CD14-positive monocyte (primary cell): ENCODE measurements around the gene ANAPC7. TPM values are rescaled to one million over a fixed set of nuclear protein-coding genes. Genes with fewer than 3 reads are reported as not detected.

ENCODE experiments used
- DNase-seq, 3 donors: peaks; one replicate each; pipeline ENCODE4 v3.0.0-alpha.2; 2011 to 2022
- H2AFZ ChIP-seq: 2 replicates; pipeline ENCODE4 v1.6.0; 2012; ENCODE audit warnings: mild to moderate bottlenecking, low read depth, low read length, inconsistent platforms; ENCODE audit not compliant: insufficient read depth, poor library complexity, severe bottlenecking
- H3K27ac ChIP-seq, 2 donors: 1 replicate in 1 of 2; 2 replicates in 1 of 2; pipeline ENCODE4 v1.5.1; 2012 to 2013; ENCODE audit warnings: low read length in 2 of 2, control low read depth in 1 of 2, inconsistent platforms in 1 of 2, low read depth in 1 of 2, mild to moderate bottlenecking in 1 of 2
- H3K27me3 ChIP-seq, 2 donors: one replicate each; pipeline versions ENCODE4 v1.6.0 to v1.6.1; 2011 to 2013; ENCODE audit warnings: low read length in 2 of 2; ENCODE audit not compliant: control insufficient read depth in 2 of 2, insufficient read depth in 2 of 2
- H3K36me3 ChIP-seq, 2 donors: replicated peaks in 1 of 2; 1 replicate in 1 of 2; 2 replicates in 1 of 2; pipeline versions ENCODE4 v1.5.1 to v1.6.1; 2012 to 2013; ENCODE audit warnings: low read length in 2 of 2, control low read depth in 1 of 2, inconsistent platforms in 1 of 2, mild to moderate bottlenecking in 1 of 2; ENCODE audit not compliant: insufficient read depth in 2 of 2, control insufficient read depth in 1 of 2
- H3K4me1 ChIP-seq, 2 donors: 1 replicate in 1 of 2; 2 replicates in 1 of 2; pipeline versions ENCODE4 v1.5.1 to v1.6.1; 2012 to 2013; ENCODE audit warnings: low read length in 2 of 2, control low read depth in 1 of 2, inconsistent platforms in 1 of 2, mild to moderate bottlenecking in 1 of 2, moderate library complexity in 1 of 2; ENCODE audit not compliant: insufficient read depth in 2 of 2, control insufficient read depth in 1 of 2
- H3K4me2 ChIP-seq: replicated peaks from 2 replicates; pipeline ENCODE3; 2012; ENCODE audit warnings: low read length, moderate library complexity, mild to moderate bottlenecking; ENCODE audit not compliant: poor library complexity, severe bottlenecking; ENCODE audit errors: extremely low read depth
- H3K4me3 ChIP-seq, 3 experiments: fragments of 200-600 bp in 1 of 3; sonication (generic) in 1 of 3; replicated peaks in 1 of 3; 1 replicate in 2 of 3; 2 replicates in 1 of 3; pipeline ENCODE4 v1.5.1; 2011 to 2013; ENCODE audit warnings: low read length in 3 of 3, mild to moderate bottlenecking in 3 of 3, control low read depth in 2 of 3, low read depth in 2 of 3, inconsistent platforms in 1 of 3, moderate library complexity in 1 of 3
- H3K79me2 ChIP-seq: 2 replicates; pipeline ENCODE4 v1.6.0; 2012; ENCODE audit warnings: mild to moderate bottlenecking, control low read depth, inconsistent platforms, low read length, moderate library complexity; ENCODE audit not compliant: insufficient read depth
- H3K9ac ChIP-seq: 2 replicates; pipeline ENCODE4 v1.6.0; 2017; ENCODE audit warnings: low read length, mild to moderate bottlenecking; ENCODE audit not compliant: insufficient read depth, poor library complexity, severe bottlenecking
- H3K9me3 ChIP-seq, 2 donors: replicated peaks in 1 of 2; 1 replicate in 1 of 2; 2 replicates in 1 of 2; pipeline versions ENCODE4 v1.5.1 to v1.6.1; 2012 to 2013; ENCODE audit warnings: low read length in 2 of 2, control low read depth in 1 of 2; ENCODE audit not compliant: control insufficient read depth in 1 of 2, insufficient read depth in 1 of 2
- H4K20me1 ChIP-seq: 2 replicates; pipeline ENCODE4 v1.6.0; 2012; ENCODE audit warnings: mild to moderate bottlenecking, low read length, control low read depth, moderate library complexity; ENCODE audit not compliant: insufficient read depth
- H3K27ac Mint-ChIP-seq, 7 donors: one replicate each; pipeline ENCODE4 v1.8.0; 2020; ENCODE audit warnings: mild to moderate bottlenecking in 7 of 7, mixed read lengths in 7 of 7, moderate library complexity in 6 of 7, inconsistent platforms in 2 of 7
- H3K27me3 Mint-ChIP-seq, 3 donors: one replicate each; pipeline ENCODE4 v1.8.0; 2021 to 2022; ENCODE audit warnings: low read depth in 3 of 3, mild to moderate bottlenecking in 3 of 3, mixed read lengths in 3 of 3, moderate library complexity in 3 of 3, inconsistent platforms in 1 of 3
- H3K36me3 Mint-ChIP-seq, 2 donors: one replicate each; pipeline ENCODE4 v1.8.0; 2020; ENCODE audit warnings: mixed read lengths in 2 of 2, inconsistent platforms in 1 of 2, mild to moderate bottlenecking in 1 of 2
- H3K4me1 Mint-ChIP-seq: one replicate; pipeline ENCODE4 v1.8.0; 2020; ENCODE audit warnings: mild to moderate bottlenecking, mixed read lengths
- H3K4me3 Mint-ChIP-seq, 2 donors: one replicate each; pipeline ENCODE4 v1.8.0; 2020; ENCODE audit warnings: mild to moderate bottlenecking in 2 of 2, mixed read lengths in 2 of 2, moderate library complexity in 1 of 2
- H3K9me3 Mint-ChIP-seq, 7 donors: one replicate each; pipeline ENCODE4 v1.8.0; 2020 to 2022; ENCODE audit warnings: mixed read lengths in 7 of 7, mild to moderate bottlenecking in 6 of 7, moderate library complexity in 6 of 7, inconsistent platforms in 2 of 7
- CTCF ChIP-seq: fragments of 200-600 bp; IDR thresholded peaks from one replicate; pipeline ENCODE4 v1.8.0; 2022; ENCODE audit warnings: antibody characterized with exemption, mild to moderate bottlenecking
- WGBS: methylation state at CpG from one replicate; pipeline ENCODE4 v1.1.5; 2013; ENCODE audit warnings: missing lambda C conversion rate; ENCODE audit not compliant: insufficient coverage; 5-methylcytosine and 5-hydroxymethylcytosine counted together
- intact Hi-C, 2 donors: fragments of 100-400 bp; cut with micrococcal nuclease; formaldehyde crosslinking; loops; one replicate each; pipeline versions ENCODE4 v1.15.0 to v1.15.1; 2023
- polyA plus RNA-seq, 3 donors: library from polyadenylated mRNA; depleted of rRNA in 1 of 3; unstranded in 2 of 3; stranded (reverse) in 1 of 3; fragments of 300-500 nt in 2 of 3; fragments of >200 nt in 1 of 3; fragmentation: Illumina TruSeq in 2 of 3; gene quantifications; 1 replicate in 2 of 3; 2 replicates in 1 of 3; pipeline ENCODE4 v1.2.3, GENCODE V29; 2012 to 2021

ANAPC7 gene
- polyA plus RNA-seq, 3 donors = 12.9 to 41.6 (median 17.2) TPM

- Histone ChIP-seq H3K4me3 (peak overlapping the region; percentile 67 to 92 (median 92)), H3K4me2 (peak overlapping the region; percentile 92), H4K20me1 (no peaks in the 10 kb centered on the region), H3K4me1 (peaks cover 11 to 25% of the 10 kb centered on the region in 2 donors), H3K27me3 (no peaks in the 10 kb centered on the region), H3K9me3 (no peaks in the 10 kb centered on the region), H3K27ac (peak overlapping the region; percentile 47 to 86), H2AFZ (peak overlapping the region; percentile 98), H3K9ac (peak overlapping the region; percentile 77), H3K36me3 (peaks cover 7 to 20% of the 10 kb centered on the region in 2 donors), H3K79me2 (peaks cover 44% of the 10 kb centered on the region)
- DNase-seq = peak; percentile 49 to 80 (median 71)
- Mint-ChIP-seq H3K4me1 (peaks cover 14% of the 10 kb centered on the region), H3K9me3 (peaks cover 0 to 2% (median 0%) of the 10 kb centered on the region in 7 donors), H3K27ac (peak overlapping the region; percentile 97 to 99 (median 98)), H3K36me3 (peaks cover 11 to 21% of the 10 kb centered on the region in 2 donors), H3K27me3 (no peaks in the 10 kb centered on the region), H3K4me3 (peak overlapping the region; percentile 99)
- intact Hi-C loops = no loop called here
- WGBS = 10% methylated on average over 10 of the region's 21 CpGs
- TF ChIP-seq CTCF = no peak
Observed at GRCh38 chr12:110403976-110404682, 621 bp upstream of the ANAPC7 start.

GRCh38 chr12:110382683-110383082 lies 20.8 kb downstream of the ANAPC7 start:
- no peak for DNase-seq
- no CpG with 5 or more reads among the region's 4 CpGs for WGBS
- intact Hi-C loops = no loop called here
- Histone ChIP-seq H3K27me3 (no peaks in the 10 kb centered on the region), H3K4me3 (no peak overlapping the region), H3K27ac (no peak overlapping the region), H4K20me1 (no peaks in the 10 kb centered on the region), H3K4me1 (peaks cover 18% of the 10 kb centered on the region in 2 donors), H3K79me2 (no peaks in the 10 kb centered on the region), H3K9ac (no peak overlapping the region), H2AFZ (no peak overlapping the region), H3K9me3 (no peaks in the 10 kb centered on the region), H3K4me2 (no peak overlapping the region), H3K36me3 (peaks cover 59 to 83% of the 10 kb centered on the region in 2 donors)
- TF ChIP-seq CTCF = no peak
- Mint-ChIP-seq H3K27ac (peak overlapping the region in 1 of 7 donors; percentile 80), H3K36me3 (peaks cover 64 to 87% of the 10 kb centered on the region in 2 donors), H3K4me3 (no peak overlapping the region), H3K4me1 (peaks cover 18% of the 10 kb centered on the region), H3K9me3 (no peaks in the 10 kb centered on the region), H3K27me3 (no peaks in the 10 kb centered on the region)
